SHP77 (cell line): ENCODE data around the gene ATP5F1E.

Source experiments
- DNase-seq, 2 experiments: peaks; one replicate each; lab custom pipeline; 2025; lab: John Stamatoyannopoulos, UW

ATP5F1E gene

GRCh38 chr20:59005523-59006166, 26.5 kb downstream of the ATP5F1E start:
- DNase-seq = no peak

- DNase-seq = no peak
Observed at GRCh38 chr20:59004763-59005522, 27.2 kb downstream of the ATP5F1E start.

GRCh38 chr20:59004493-59004762, 27.7 kb downstream of the ATP5F1E start:
- no peak for DNase-seq

- DNase-seq = no peak
Observed at GRCh38 chr20:59003836-59004492, 28.2 kb downstream of the ATP5F1E start.

GRCh38 chr20:59002874-59003399, 29.2 kb downstream of the ATP5F1E start:
- no peak for DNase-seq

- DNase-seq = no peak
Observed at GRCh38 chr20:59002388-59002787, 29.7 kb downstream of the ATP5F1E start.

- peak; percentile 56 to 61 for DNase-seq
Observed at GRCh38 chr20:59001449-59002171, 30.5 kb downstream of the ATP5F1E start.

- DNase-seq = no peak
Observed at GRCh38 chr20:59001068-59001448, 31.1 kb downstream of the ATP5F1E start.

GRCh38 chr20:59000326-59000725, 31.8 kb downstream of the ATP5F1E start:
- no peak for DNase-seq

GRCh38 chr20:58998656-58999055, 33.5 kb downstream of the ATP5F1E start:
- DNase-seq = no peak

GRCh38 chr20:58997141-58997770, 34.9 kb downstream of the ATP5F1E start:
- DNase-seq = no peak

- no peak for DNase-seq
Observed at GRCh38 chr20:58996226-58996611, 35.9 kb downstream of the ATP5F1E start.

- no peak for DNase-seq
Observed at GRCh38 chr20:58995461-58996225, 36.5 kb downstream of the ATP5F1E start.

GRCh38 chr20:58994390-58995159, 37.6 kb downstream of the ATP5F1E start:
- no peak for DNase-seq

- DNase-seq = peak; percentile 92 to 97
Observed at GRCh38 chr20:58993332-58994248, 38.5 kb downstream of the ATP5F1E start.

GRCh38 chr20:58992911-58993310, 39.2 kb downstream of the ATP5F1E start:
- peak; percentile 68 to 69 for DNase-seq

- no peak for DNase-seq
Observed at GRCh38 chr20:58991715-58992114, 40.4 kb downstream of the ATP5F1E start.

- no peak for DNase-seq
Observed at GRCh38 chr20:58990651-58991445, 41.3 kb downstream of the ATP5F1E start.
